ENCODE measurements around the gene PLA1A.

PLA1A gene

GRCh38 chr3:119620899-119621298 is 23.2 kb downstream of the PLA1A start:
- no peak for TF ChIP-seq CTCF (IDR thresholded peaks at IDR 0.05; ENCODE audit: insufficient read depth, missing control alignments)
- FAIRE-seq (no peak), DNase-seq (ENCODE audit: insufficient read length, low spot score) (no peak)

- no peak for FAIRE-seq
- DNase-seq (ENCODE audit: insufficient read length, low spot score) = no peak
- no peak for TF ChIP-seq CTCF (IDR thresholded peaks at IDR 0.05; ENCODE audit: insufficient read depth, missing control alignments)
Measured at GRCh38 chr3:119624002-119624720, 26.5 kb downstream of the PLA1A start.

- TF ChIP-seq CTCF (IDR thresholded peaks at IDR 0.05; ENCODE audit: insufficient read depth, missing control alignments) = no peak
- DNase-seq (ENCODE audit: insufficient read length, low spot score) = no peak
- no peak for FAIRE-seq
Measured at GRCh38 chr3:119625451-119626153, 27.9 kb downstream of the PLA1A start.

GRCh38 chr3:119626196-119626595 is 28.5 kb downstream of the PLA1A start:
- no peak for DNase-seq (ENCODE audit: insufficient read length, low spot score)
- no peak for TF ChIP-seq CTCF (IDR thresholded peaks at IDR 0.05; ENCODE audit: insufficient read depth, missing control alignments)
- no peak for FAIRE-seq

GRCh38 chr3:119627461-119627860 is 29.8 kb downstream of the PLA1A start:
- FAIRE-seq = no peak
- TF ChIP-seq CTCF (IDR thresholded peaks at IDR 0.05; ENCODE audit: insufficient read depth, missing control alignments) = no peak
- DNase-seq (ENCODE audit: insufficient read length, low spot score) = no peak

GRCh38 chr3:119628390-119628789 is 30.7 kb downstream of the PLA1A start:
- FAIRE-seq (no peak), DNase-seq (ENCODE audit: insufficient read length, low spot score) (no peak)
- TF ChIP-seq CTCF (IDR thresholded peaks at IDR 0.05; ENCODE audit: insufficient read depth, missing control alignments) = no peak

All from D721Med (cell line).